Measurements from ENCODE around the gene LIX1L.

DNA sequence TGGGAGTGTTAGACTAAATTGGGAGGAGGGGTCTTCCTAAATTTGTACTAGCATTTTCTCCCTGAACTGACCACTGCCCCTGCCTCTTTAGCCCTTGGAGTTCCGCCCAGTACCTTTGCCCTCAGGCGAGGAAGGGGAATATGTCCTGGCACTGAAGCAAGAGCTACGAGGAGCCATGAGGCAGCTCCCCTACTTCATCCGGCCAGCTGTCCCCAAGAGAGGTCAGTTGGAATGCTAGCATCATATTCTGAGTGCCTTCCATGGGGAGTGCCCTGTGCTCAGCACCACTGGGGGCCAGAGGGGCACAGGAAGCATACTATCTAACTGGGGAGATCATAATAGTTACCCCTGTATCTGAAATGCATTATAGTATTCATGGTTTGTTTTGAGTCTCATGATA, 17.4 kb upstream of the LIX1L start:
- TF ChIP-seq, protein P1, sequence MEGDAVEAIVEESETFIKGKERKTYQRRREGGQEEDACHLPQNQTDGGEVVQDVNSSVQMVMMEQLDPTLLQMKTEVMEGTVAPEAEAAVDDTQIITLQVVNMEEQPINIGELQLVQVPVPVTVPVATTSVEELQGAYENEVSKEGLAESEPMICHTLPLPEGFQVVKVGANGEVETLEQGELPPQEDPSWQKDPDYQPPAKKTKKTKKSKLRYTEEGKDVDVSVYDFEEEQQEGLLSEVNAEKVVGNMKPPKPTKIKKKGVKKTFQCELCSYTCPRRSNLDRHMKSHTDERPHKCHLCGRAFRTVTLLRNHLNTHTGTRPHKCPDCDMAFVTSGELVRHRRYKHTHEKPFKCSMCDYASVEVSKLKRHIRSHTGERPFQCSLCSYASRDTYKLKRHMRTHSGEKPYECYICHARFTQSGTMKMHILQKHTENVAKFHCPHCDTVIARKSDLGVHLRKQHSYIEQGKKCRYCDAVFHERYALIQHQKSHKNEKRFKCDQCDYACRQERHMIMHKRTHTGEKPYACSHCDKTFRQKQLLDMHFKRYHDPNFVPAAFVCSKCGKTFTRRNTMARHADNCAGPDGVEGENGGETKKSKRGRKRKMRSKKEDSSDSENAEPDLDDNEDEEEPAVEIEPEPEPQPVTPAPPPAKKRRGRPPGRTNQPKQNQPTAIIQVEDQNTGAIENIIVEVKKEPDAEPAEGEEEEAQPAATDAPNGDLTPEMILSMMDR (IDR thresholded peaks at IDR 0.05; ENCODE audit: extremely low read depth in 1 of 2, insufficient read depth in 1 of 2, low read depth in 1 of 2, low read length in 2 of 2), result no peak
- TF ChIP-seq, protein P2, sequence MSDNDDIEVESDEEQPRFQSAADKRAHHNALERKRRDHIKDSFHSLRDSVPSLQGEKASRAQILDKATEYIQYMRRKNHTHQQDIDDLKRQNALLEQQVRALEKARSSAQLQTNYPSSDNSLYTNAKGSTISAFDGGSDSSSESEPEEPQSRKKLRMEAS (IDR thresholded peaks at IDR 0.05; ENCODE audit: insufficient read depth, insufficient read length), result no peak
- TF ChIP-seq POLR2A (IDR thresholded peaks at IDR 0.05; ENCODE audit: low read depth, low read length) (no peak), POLR2AphosphoS5 (IDR thresholded peaks at IDR 0.05; ENCODE audit: insufficient read depth, low read depth, low read length) (no peak), EZH2 (IDR thresholded peaks at IDR 0.05; ENCODE audit: borderline replicate concordance, low read depth, low read length, severe bottlenecking) (no peak), JUN (IDR thresholded peaks at IDR 0.05; ENCODE audit: borderline replicate concordance, insufficient read depth, insufficient read length, low read depth) (no peak), FOS (IDR thresholded peaks at IDR 0.05; ENCODE audit: borderline replicate concordance, insufficient read depth, low read length) (no peak), MYC (IDR thresholded peaks at IDR 0.05; ENCODE audit: low read depth, low read length) (no peak)
